ENCODE measurements around the gene CDC123. TPM values are rescaled to one million over a fixed set of nuclear protein-coding genes. Genes with fewer than 3 reads are reported as not detected.

CDC123 gene
- total RNA-seq, 1 donor from 2014 or later, result 81.1 TPM

DNA sequence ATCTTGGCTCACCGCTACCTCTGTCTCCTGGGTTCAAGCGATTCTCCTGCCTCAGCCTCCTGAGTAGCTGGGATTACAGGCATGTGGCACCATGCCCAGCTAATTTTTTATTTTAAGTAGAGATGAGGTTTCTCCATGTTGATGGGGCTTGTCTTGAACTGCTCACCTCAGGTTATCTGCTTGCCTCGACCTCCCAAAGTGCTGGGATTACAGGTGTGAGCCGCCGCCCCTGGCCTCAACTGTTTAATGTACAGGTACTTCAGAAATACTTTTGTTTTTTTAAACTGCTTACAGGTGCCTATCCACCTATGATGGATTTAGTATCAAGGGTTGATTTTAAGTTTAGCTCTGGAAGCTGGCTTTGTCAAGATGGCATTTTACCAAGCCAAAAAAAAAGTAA lies 55.6 kb downstream of the CDC123 start:
- POLR2A ChIA-PET, result interaction anchor here (0.6 to 0.7 kb wide), 2 partner anchors 28 to 131 kb away, joined by 3 read pairs; no protein-coding TSS in a partner anchor
- CTCF ChIA-PET, result interaction anchor here (1.4 to 3.6 kb wide), 3 partner anchors 37 to 459 kb away, joined by 4 to 33 read pairs (median 17); no protein-coding TSS in a partner anchor
- ATAC-seq (ENCODE audit: low read depth) (no peak), DNase-seq (no peak)
- Mint-ChIP-seq H3K27ac (no peak overlapping the region), H3K4me1 (peaks cover 17% of the 10 kb centered on the region), H3K36me3 (ENCODE audit: low read depth) (peaks cover 38% of the 10 kb centered on the region), H3K9me3 (no peaks in the 10 kb centered on the region), H3K27me3 (no peaks in the 10 kb centered on the region), H3K4me3 (no peak overlapping the region)
- TF ChIP-seq, protein P1, sequence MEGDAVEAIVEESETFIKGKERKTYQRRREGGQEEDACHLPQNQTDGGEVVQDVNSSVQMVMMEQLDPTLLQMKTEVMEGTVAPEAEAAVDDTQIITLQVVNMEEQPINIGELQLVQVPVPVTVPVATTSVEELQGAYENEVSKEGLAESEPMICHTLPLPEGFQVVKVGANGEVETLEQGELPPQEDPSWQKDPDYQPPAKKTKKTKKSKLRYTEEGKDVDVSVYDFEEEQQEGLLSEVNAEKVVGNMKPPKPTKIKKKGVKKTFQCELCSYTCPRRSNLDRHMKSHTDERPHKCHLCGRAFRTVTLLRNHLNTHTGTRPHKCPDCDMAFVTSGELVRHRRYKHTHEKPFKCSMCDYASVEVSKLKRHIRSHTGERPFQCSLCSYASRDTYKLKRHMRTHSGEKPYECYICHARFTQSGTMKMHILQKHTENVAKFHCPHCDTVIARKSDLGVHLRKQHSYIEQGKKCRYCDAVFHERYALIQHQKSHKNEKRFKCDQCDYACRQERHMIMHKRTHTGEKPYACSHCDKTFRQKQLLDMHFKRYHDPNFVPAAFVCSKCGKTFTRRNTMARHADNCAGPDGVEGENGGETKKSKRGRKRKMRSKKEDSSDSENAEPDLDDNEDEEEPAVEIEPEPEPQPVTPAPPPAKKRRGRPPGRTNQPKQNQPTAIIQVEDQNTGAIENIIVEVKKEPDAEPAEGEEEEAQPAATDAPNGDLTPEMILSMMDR (IDR thresholded peaks at IDR 0.05), result no peak
- intact Hi-C loops (cut with micrococcal nuclease), result no loop called here

DNA sequence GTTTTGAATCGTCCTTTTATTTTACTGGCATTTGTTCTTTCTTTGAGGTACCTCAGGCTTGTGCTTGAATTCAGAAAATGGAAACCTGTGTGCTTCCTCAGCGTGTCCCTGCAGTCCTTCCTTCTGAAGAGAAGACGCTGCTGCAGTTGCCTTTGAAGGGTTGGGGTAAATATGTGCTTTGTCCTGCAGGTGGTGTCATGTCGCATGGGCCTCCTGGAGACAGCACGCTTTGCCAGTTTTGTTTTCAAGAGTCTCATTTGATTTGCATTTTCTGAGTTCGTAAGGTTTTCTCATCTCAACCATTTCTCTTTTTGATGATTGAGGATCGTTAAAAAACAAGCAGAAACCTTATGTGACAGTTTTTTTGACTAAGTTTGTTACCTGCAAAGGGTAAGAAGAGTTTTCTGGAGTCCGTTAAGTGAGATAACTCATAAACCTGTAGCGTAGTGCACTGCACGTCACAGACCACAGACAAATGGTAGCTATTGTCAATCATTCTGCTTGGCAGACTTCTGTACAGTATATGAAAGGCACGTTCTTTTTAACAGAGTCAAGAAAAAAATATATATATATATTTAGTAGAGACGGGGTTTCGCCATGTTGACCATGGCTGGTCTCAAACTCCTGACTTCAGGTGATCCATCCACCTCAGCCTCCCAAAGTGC lies 57.0 kb downstream of the CDC123 start:
- peaks cover 28% of the 10 kb centered on the region for H3K36me3 Mint-ChIP-seq (ENCODE audit: low read depth)
- peak overlapping the region; percentile 55 for H3K4me3 Mint-ChIP-seq
- ChIA-PET CTCF (interaction anchor here (1.2 to 3.6 kb wide), 6 partner anchors 38 to 649 kb away, joined by 4 to 33 read pairs (median 6); no protein-coding TSS in a partner anchor), POLR2A (interaction anchor here (0.5 to 1.5 kb wide), 3 partner anchors 232 to 400 kb away, joined by 3 to 5 read pairs (median 3); no protein-coding TSS in a partner anchor)
- peaks cover 10% of the 10 kb centered on the region for H3K4me1 Mint-ChIP-seq
- DNase-seq (no peak), ATAC-seq (ENCODE audit: low read depth) (peak; percentile 98)
- H3K9me3 Mint-ChIP-seq, result no peaks in the 10 kb centered on the region
- TF ChIP-seq, protein P1 (IDR thresholded peaks at IDR 0.05), result peak; percentile 21
- H3K27me3 Mint-ChIP-seq, result no peaks in the 10 kb centered on the region
- intact Hi-C loops (cut with micrococcal nuclease), result loop anchor here (1.0 to 2.0 kb wide), 7 partner anchors 9 to 846 kb away; no protein-coding TSS in a partner anchor
- H3K27ac Mint-ChIP-seq, result peak overlapping the region; percentile 74

DNA sequence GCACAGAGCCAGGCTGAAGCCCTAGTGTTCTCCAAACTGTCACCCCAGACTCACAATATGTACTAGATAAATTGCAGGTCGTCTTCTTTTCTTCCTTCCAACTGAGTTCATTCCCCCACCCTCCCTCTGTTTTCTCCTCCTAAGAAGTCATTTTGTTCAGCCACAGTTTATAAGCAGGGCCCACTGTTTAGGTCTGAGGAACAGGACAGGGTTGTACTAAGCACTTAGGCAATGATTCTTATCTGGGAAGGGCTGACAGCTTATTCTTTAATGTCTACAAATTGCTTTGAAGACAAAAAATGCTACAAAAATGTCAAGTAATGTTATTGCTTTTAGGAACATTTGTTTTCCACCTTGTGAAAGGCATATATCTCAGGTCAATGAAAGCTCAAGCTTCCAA lies 59.1 kb downstream of the CDC123 start:
- no peaks in the 10 kb centered on the region for H3K27me3 Mint-ChIP-seq
- no peak for ATAC-seq (ENCODE audit: low read depth)
- ChIA-PET POLR2A (interaction anchor here (1.4 kb wide), 1 partner anchor 12 kb away, joined by 3 read pairs; no protein-coding TSS in a partner anchor), CTCF (no interaction called here)
- no peak for DNase-seq
- H3K9me3 Mint-ChIP-seq, result no peaks in the 10 kb centered on the region
- peaks cover 17% of the 10 kb centered on the region for H3K36me3 Mint-ChIP-seq (ENCODE audit: low read depth)
- no peak overlapping the region for H3K27ac Mint-ChIP-seq
- H3K4me1 Mint-ChIP-seq, result peaks cover 10% of the 10 kb centered on the region
- intact Hi-C loops (cut with micrococcal nuclease), result no loop called here
- TF ChIP-seq, protein P1 (IDR thresholded peaks at IDR 0.05), result no peak
- H3K4me3 Mint-ChIP-seq, result no peak overlapping the region

DNA sequence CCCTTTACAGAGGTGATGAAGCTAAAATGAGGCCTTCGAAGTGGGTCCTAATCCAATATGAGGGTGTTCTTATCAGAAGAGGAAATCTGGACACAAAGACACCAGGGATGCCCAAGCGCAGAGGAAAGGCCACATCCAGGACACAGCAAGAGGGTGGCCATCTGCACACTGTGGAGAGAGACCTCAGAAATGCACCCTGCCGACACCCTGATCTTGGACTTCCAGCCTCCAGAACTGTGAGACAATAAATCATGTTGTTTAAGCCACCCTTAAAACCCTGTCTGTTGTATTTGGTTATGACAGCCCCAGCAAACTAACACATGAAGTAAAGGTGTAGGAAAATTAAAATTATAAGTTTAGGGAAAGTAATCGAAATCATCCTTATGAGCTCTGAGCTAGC lies 64.0 kb downstream of the CDC123 start:
- no peak overlapping the region for H3K27ac Mint-ChIP-seq
- DNase-seq (no peak), ATAC-seq (ENCODE audit: low read depth) (no peak)
- no peak overlapping the region for H3K4me3 Mint-ChIP-seq
- TF ChIP-seq, protein P1 (IDR thresholded peaks at IDR 0.05), result no peak
- POLR2A ChIA-PET, result interaction anchor here (0.7 kb wide), 1 partner anchor 314 kb away, joined by 3 read pairs; no protein-coding TSS in a partner anchor
- H3K4me1 Mint-ChIP-seq, result peaks cover 32% of the 10 kb centered on the region
- intact Hi-C loops (cut with micrococcal nuclease), result no loop called here
- H3K9me3 Mint-ChIP-seq, result no peaks in the 10 kb centered on the region
- CTCF ChIA-PET, result no interaction called here
- no peaks in the 10 kb centered on the region for H3K36me3 Mint-ChIP-seq (ENCODE audit: low read depth)
- H3K27me3 Mint-ChIP-seq, result no peaks in the 10 kb centered on the region

DNA sequence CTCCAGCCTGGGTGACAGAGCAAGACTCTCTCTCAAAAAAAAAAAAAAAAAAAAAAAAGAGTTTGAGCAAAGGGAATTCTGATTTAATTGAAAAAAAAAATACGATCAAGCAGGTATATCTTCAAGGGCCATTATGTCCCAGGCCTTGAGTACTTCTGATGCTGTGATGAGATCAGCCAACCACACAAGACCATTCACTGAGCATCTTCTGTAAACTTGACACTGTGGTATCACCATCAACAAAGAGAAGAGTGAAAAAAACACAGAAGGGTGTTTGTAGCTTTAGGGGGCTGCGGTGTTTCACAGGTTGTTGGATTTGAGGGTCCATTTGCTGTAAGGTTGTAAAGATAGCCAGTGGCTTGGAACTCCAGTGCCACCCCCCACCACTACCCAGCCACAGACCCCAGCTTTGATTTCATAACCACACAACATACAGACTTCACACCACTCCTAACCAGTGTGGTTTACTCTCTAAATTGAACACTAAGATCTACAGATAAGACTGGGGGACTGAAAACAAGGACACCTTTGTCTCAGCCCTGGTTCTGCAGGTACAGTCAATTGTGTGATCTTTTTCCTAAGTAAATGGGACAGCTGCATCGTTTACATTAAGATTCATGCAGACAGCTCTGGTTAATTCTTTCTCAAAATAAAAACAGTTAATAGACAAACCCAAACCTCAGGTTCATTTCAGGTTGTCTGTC lies 66.4 kb downstream of the CDC123 start:
- ChIA-PET POLR2A (interaction anchor here (0.6 to 4.1 kb wide), 4 partner anchors 15 to 87 kb away, joined by 3 to 95 read pairs (median 4); partner anchors contain the start of gene CAMK1D), CTCF (interaction anchor here (0.9 to 2.9 kb wide), 6 partner anchors 16 to 449 kb away, joined by 3 to 35 read pairs (median 4); no protein-coding TSS in a partner anchor)
- intact Hi-C loops (cut with micrococcal nuclease), result no loop called here
- Mint-ChIP-seq H3K4me1 (peaks cover 48% of the 10 kb centered on the region), H3K36me3 (ENCODE audit: low read depth) (no peaks in the 10 kb centered on the region), H3K4me3 (no peak overlapping the region), H3K9me3 (no peaks in the 10 kb centered on the region), H3K27me3 (no peaks in the 10 kb centered on the region), H3K27ac (peak overlapping the region; percentile 35)
- ATAC-seq (ENCODE audit: low read depth) (no peak), DNase-seq (no peak)
- TF ChIP-seq, protein P1 (IDR thresholded peaks at IDR 0.05), result no peak

Measured in activated B cell treated with CpG ODN at 0.5 μM for 24 hours (primary cell).